T-helper 9 cell (primary cell): Measurements from ENCODE around the gene TLR7.

ENCODE experiments used
- DNase-seq: peaks from one replicate; pipeline ENCODE4 v3.0.0-alpha.2; 2020

TLR7 gene

DNA sequence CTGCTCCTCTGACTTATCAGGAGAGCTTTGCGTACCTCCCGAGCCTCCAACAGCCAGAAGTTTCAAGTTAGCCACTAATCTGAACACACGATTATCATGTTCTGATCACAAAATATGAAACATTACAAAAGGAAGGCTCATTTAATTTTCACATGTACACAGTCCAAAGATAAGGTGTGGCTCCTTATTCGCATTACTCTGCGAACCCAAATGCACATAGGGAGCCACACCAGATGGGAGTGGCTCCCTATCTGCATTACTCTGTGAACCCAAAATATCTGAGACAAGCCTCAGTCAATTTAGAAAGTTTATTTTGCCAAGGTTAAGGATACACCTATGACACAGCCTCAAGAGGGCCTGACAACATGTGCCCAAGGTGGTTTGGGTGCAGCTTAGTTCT, 68.0 kb downstream of the TLR7 start:
- no peak for DNase-seq

DNA sequence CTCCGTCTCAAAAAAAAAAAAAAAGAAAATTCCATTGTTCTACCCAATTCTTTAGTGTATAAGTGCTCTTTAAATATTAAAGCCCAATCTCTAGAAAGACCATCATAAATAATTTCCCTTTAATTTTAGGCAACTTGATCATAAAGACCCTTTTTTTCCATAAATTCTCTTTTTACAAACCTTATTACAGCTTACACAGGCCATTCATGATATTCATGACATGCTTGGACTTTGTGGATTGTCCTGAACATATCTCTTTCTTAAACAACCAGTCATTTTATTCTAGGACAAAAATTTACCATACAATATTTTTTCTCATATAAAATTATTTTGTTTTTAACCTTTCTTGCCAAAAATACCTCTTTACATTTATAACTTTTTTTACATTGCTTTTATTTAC, 70.1 kb downstream of the TLR7 start:
- no peak for DNase-seq
